Measurements from ENCODE around the gene SLC4A3. TPM values are rescaled to one million over a fixed set of nuclear protein-coding genes. Genes with fewer than 3 reads are reported as not detected.

Gene SLC4A3
- total RNA-seq, 2 donors from 2014 or later, result 270 to 502 TPM

- H3K27me3 ChIP-seq, result no peaks in the 10 kb centered on the region
- peaks cover 0 to 62% of the 10 kb centered on the region in 2 donors for H3K4me1 ChIP-seq
- no peak for TF ChIP-seq CTCF (IDR thresholded peaks at IDR 0.05)
- peak overlapping the region; percentile 90 to 98 for H3K27ac ChIP-seq
- H3K4me3 ChIP-seq, result no peak overlapping the region
- DNase-seq (ENCODE audit: low spot score), result no peak
- H3K9me3 ChIP-seq, result no peaks in the 10 kb centered on the region
- peaks cover 65% of the 10 kb centered on the region for H3K36me3 ChIP-seq
Observed at GRCh38 chr2:219638217-219638947, 11.0 kb downstream of the SLC4A3 start.

GRCh38 chr2:219638948-219639755, 11.7 kb downstream of the SLC4A3 start:
- Histone ChIP-seq H3K27me3 (no peaks in the 10 kb centered on the region), H3K4me1 (peaks cover 0 to 62% of the 10 kb centered on the region in 2 donors), H3K4me3 (no peak overlapping the region), H3K36me3 (peaks cover 58% of the 10 kb centered on the region), H3K27ac (peak overlapping the region; percentile 90 to 98), H3K9me3 (no peaks in the 10 kb centered on the region)
- no peak for DNase-seq (ENCODE audit: low spot score)
- no peak for TF ChIP-seq CTCF (IDR thresholded peaks at IDR 0.05)

- no peak for DNase-seq (ENCODE audit: low spot score)
- peak overlapping the region; percentile 90 to 98 for H3K27ac ChIP-seq
- H3K4me1 ChIP-seq, result peaks cover 0 to 70% of the 10 kb centered on the region in 2 donors
- TF ChIP-seq CTCF (IDR thresholded peaks at IDR 0.05), result no peak
- H3K27me3 ChIP-seq, result no peaks in the 10 kb centered on the region
- no peaks in the 10 kb centered on the region for H3K9me3 ChIP-seq
- H3K36me3 ChIP-seq, result peaks cover 34% of the 10 kb centered on the region
- no peak overlapping the region for H3K4me3 ChIP-seq
Observed at GRCh38 chr2:219641390-219642068, 14.1 kb downstream of the SLC4A3 start.

GRCh38 chr2:219642069-219642454, 14.6 kb downstream of the SLC4A3 start:
- no peak for DNase-seq (ENCODE audit: low spot score)
- Histone ChIP-seq H3K36me3 (peaks cover 29% of the 10 kb centered on the region), H3K27me3 (no peaks in the 10 kb centered on the region), H3K9me3 (no peaks in the 10 kb centered on the region), H3K4me3 (no peak overlapping the region), H3K27ac (peak overlapping the region; percentile 90 to 98), H3K4me1 (peaks cover 0 to 68% of the 10 kb centered on the region in 2 donors)
- TF ChIP-seq CTCF (IDR thresholded peaks at IDR 0.05), result no peak

- H3K36me3 ChIP-seq, result peaks cover 23% of the 10 kb centered on the region
- no peaks in the 10 kb centered on the region for H3K9me3 ChIP-seq
- peaks cover 0 to 64% of the 10 kb centered on the region in 2 donors for H3K4me1 ChIP-seq
- H3K4me3 ChIP-seq, result no peak overlapping the region
- H3K27ac ChIP-seq, result peak overlapping the region; percentile 90 to 98
- DNase-seq (ENCODE audit: low spot score), result peak; percentile 98
- TF ChIP-seq CTCF (IDR thresholded peaks at IDR 0.05), result peak; percentile 97 to 98
- H3K27me3 ChIP-seq, result no peaks in the 10 kb centered on the region
Observed at GRCh38 chr2:219642465-219643083, 15.1 kb downstream of the SLC4A3 start.

Data from right atrium auricular region (tissue), 2 donors.